HG03457 (cell line): ENCODE results near the gene MRPL2.
"Not testable (repeated sequence)": the region's sequence is repeated elsewhere in the genome, so short reads cannot be mapped to it uniquely, and the experiment has no call there.

Experiments used
- ATAC-seq: cut with Tn5 transposase; IDR thresholded peaks from one replicate; pipeline ENCODE4 v1.9.1; 2021; ENCODE audit warnings: moderate number of reproducible peaks; ENCODE audit not compliant: unreplicated experiment

The MRPL2 gene

GRCh38 chr6:43082806-43083655 lies 23.8 kb upstream of the MRPL2 start:
- no peak for ATAC-seq

GRCh38 chr6:43081922-43082321 lies 22.7 kb upstream of the MRPL2 start:
- not testable (repeated sequence) for ATAC-seq

- no peak for ATAC-seq
Measured at GRCh38 chr6:43081043-43081442, 21.8 kb upstream of the MRPL2 start.

GRCh38 chr6:43078691-43079090 lies 19.5 kb upstream of the MRPL2 start:
- ATAC-seq: no peak

- ATAC-seq: no peak
Measured at GRCh38 chr6:43077981-43078511, 18.8 kb upstream of the MRPL2 start.

GRCh38 chr6:43077333-43077809 lies 18.1 kb upstream of the MRPL2 start:
- no peak for ATAC-seq

- no peak for ATAC-seq
Measured at GRCh38 chr6:43076464-43077332, 17.5 kb upstream of the MRPL2 start.

- no peak for ATAC-seq
Measured at GRCh38 chr6:43075670-43076463, 16.6 kb upstream of the MRPL2 start, which contains the start of gene PTK7. Gene PTK7, plus strand, starts transcription at chr6:43076314. Its CDS starts 175 bp downstream, at chr6:43076489.

- no peak for ATAC-seq
Measured at GRCh38 chr6:43074847-43075669, 15.8 kb upstream of the MRPL2 start.

- no peak for ATAC-seq
Measured at GRCh38 chr6:43070028-43070632, 10.9 kb upstream of the MRPL2 start.

- no peak for ATAC-seq
Measured at GRCh38 chr6:43062818-43063217, 3.6 kb upstream of the MRPL2 start.

GRCh38 chr6:43061861-43062260 lies 2.6 kb upstream of the MRPL2 start:
- ATAC-seq: no peak

GRCh38 chr6:43060755-43061633 lies 1.8 kb upstream of the MRPL2 start:
- ATAC-seq: no peak

- no peak for ATAC-seq
Measured at GRCh38 chr6:43060034-43060754, 960 bp upstream of the MRPL2 start.

GRCh38 chr6:43058531-43058930 lies 703 bp downstream of the MRPL2 start:
- ATAC-seq: no peak

GRCh38 chr6:43055966-43056365 lies 3.3 kb downstream of the MRPL2 start:
- no peak for ATAC-seq

GRCh38 chr6:43054206-43054943 lies 4.9 kb downstream of the MRPL2 start:
- no peak for ATAC-seq
